DND-41 (cell line): ENCODE measurements around the gene UGT2A3.

Experiments used
- ATAC-seq: fragments of 200-7000 bp; cut with Tn5 transposase; 3 replicates; pipeline ENCODE4 v1.9.1; 2021; ENCODE audit warnings: low read depth; ENCODE audit not compliant: insufficient read depth
- DNase-seq: peaks from one replicate; pipeline ENCODE4 v3.0.0-alpha.2; 2020
- H2AFZ ChIP-seq: 2 replicates; pipeline ENCODE4 v1.6.0; 2012; ENCODE audit warnings: low read depth, low read length
- H3K27ac ChIP-seq: 2 replicates; pipeline ENCODE4 v1.5.1; 2012; ENCODE audit warnings: low read length, inconsistent platforms
- H3K27me3 ChIP-seq: fragments of 200-600 bp; sonication (generic); 2 replicates; pipeline ENCODE4 v1.6.0; 2012; ENCODE audit warnings: low read length, mild to moderate bottlenecking, inconsistent platforms; ENCODE audit not compliant: insufficient read depth, poor library complexity
- H3K36me3 ChIP-seq: 2 replicates; pipeline ENCODE4 v1.5.1; 2012; ENCODE audit warnings: low read length, inconsistent platforms; ENCODE audit not compliant: insufficient read depth
- H3K4me1 ChIP-seq: 2 replicates; pipeline ENCODE4 v1.5.1; 2012; ENCODE audit warnings: mild to moderate bottlenecking, low read length; ENCODE audit not compliant: insufficient read depth
- H3K4me2 ChIP-seq: 2 replicates; pipeline ENCODE4 v1.6.0; 2012; ENCODE audit warnings: mild to moderate bottlenecking, moderate library complexity, low read length, inconsistent platforms; ENCODE audit not compliant: insufficient read depth
- H3K4me3 ChIP-seq, 2 experiments: fragments of 200-600 bp in 1 of 2; shearing (Covaris generic) in 1 of 2; 2 replicates each; pipeline ENCODE4 v1.5.1; 2012 to 2016; ENCODE audit warnings: inconsistent platforms in 2 of 2, low read length in 2 of 2, mild to moderate bottlenecking in 2 of 2, low read depth in 1 of 2, moderate library complexity in 1 of 2
- H3K79me2 ChIP-seq: 2 replicates; pipeline ENCODE4 v1.6.0; 2012; ENCODE audit warnings: low read length, inconsistent platforms; ENCODE audit not compliant: insufficient read depth
- H3K9ac ChIP-seq: 2 replicates; pipeline ENCODE4 v1.6.0; 2012; ENCODE audit warnings: low read depth, mild to moderate bottlenecking, inconsistent platforms, low read length, moderate library complexity
- H3K9me3 ChIP-seq: 2 replicates; pipeline ENCODE4 v1.5.1; 2012; ENCODE audit warnings: low read length, moderate library complexity, mild to moderate bottlenecking, inconsistent platforms; ENCODE audit not compliant: insufficient read depth, severe bottlenecking
- H4K20me1 ChIP-seq: 2 replicates; pipeline ENCODE4 v1.6.0; 2012; ENCODE audit warnings: low read length; ENCODE audit not compliant: insufficient read depth
- EZH2 ChIP-seq: IDR thresholded peaks from 3 replicates; pipeline ENCODE4 v1.6.1; 2012; ENCODE audit warnings: borderline replicate concordance, low read depth, mild to moderate bottlenecking, moderate library complexity, low read length, inconsistent platforms; ENCODE audit not compliant: severe bottlenecking
- TF ChIP-seq, protein P1 (sequence below): IDR thresholded peaks from 2 replicates; pipeline ENCODE4 v1.5.1; 2012; ENCODE audit warnings: borderline replicate concordance, low read length, moderate library complexity, mild to moderate bottlenecking; ENCODE audit not compliant: poor library complexity, severe bottlenecking; ENCODE audit errors: extremely low read depth

UGT2A3 gene

DNA sequence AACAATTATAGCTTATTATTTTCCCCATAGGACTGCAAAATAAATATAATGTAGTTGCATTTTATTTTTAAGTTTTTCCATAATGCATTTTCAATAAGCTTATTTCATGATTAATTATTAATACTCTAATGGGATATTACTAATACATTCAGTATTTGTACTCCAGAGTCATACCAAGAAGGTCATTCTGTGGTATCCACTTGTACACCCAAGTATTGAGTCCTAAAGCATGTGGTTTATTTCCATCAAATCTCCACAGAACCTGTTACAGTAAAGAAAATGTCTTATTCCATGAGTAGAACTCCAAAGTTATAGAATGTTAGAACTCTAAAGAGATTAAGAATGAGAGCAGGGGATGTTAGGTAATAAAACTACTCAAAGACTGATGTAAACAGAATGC is 30.6 kb downstream of the UGT2A3 start:
- DNase-seq: no peak
- ATAC-seq: no peak
- no peak overlapping the region for H3K27ac ChIP-seq
- no peaks in the 10 kb centered on the region for H3K4me1 ChIP-seq
- no peaks in the 10 kb centered on the region for H3K9me3 ChIP-seq
- no peaks in the 10 kb centered on the region for H3K27me3 ChIP-seq
- H3K4me2 ChIP-seq: no peak overlapping the region
- no peak overlapping the region for H3K9ac ChIP-seq
- no peak for TF ChIP-seq EZH2
- TF ChIP-seq, protein P1, sequence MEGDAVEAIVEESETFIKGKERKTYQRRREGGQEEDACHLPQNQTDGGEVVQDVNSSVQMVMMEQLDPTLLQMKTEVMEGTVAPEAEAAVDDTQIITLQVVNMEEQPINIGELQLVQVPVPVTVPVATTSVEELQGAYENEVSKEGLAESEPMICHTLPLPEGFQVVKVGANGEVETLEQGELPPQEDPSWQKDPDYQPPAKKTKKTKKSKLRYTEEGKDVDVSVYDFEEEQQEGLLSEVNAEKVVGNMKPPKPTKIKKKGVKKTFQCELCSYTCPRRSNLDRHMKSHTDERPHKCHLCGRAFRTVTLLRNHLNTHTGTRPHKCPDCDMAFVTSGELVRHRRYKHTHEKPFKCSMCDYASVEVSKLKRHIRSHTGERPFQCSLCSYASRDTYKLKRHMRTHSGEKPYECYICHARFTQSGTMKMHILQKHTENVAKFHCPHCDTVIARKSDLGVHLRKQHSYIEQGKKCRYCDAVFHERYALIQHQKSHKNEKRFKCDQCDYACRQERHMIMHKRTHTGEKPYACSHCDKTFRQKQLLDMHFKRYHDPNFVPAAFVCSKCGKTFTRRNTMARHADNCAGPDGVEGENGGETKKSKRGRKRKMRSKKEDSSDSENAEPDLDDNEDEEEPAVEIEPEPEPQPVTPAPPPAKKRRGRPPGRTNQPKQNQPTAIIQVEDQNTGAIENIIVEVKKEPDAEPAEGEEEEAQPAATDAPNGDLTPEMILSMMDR: no peak
- H2AFZ ChIP-seq: no peak overlapping the region
- no peaks in the 10 kb centered on the region for H3K36me3 ChIP-seq
- H3K4me3 ChIP-seq: no peak overlapping the region
- no peaks in the 10 kb centered on the region for H4K20me1 ChIP-seq
- no peaks in the 10 kb centered on the region for H3K79me2 ChIP-seq

DNA sequence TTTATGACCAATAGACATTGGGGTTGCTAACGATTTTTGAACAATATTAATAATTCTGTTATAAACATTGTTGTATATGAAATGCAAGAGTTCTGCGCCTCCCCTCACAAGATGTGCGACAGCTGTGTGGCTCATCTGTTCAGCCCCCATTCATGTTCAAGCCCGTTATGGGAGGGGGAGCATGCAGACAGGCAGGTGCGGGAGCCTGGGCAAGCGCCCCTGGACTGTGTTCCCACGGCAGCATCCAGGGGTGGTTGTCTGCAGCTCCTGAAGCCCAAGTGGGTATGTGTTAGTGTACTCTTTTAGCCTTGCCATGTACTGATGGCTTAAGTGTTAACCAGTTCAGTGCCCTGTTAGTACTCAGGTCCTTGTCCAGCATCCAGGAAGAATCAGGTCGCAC is 34.6 kb downstream of the UGT2A3 start:
- no peaks in the 10 kb centered on the region for H3K36me3 ChIP-seq
- no peak overlapping the region for H3K4me2 ChIP-seq
- no peaks in the 10 kb centered on the region for H3K4me1 ChIP-seq
- no peaks in the 10 kb centered on the region for H4K20me1 ChIP-seq
- H3K9ac ChIP-seq: no peak overlapping the region
- no peaks in the 10 kb centered on the region for H3K9me3 ChIP-seq
- no peaks in the 10 kb centered on the region for H3K27me3 ChIP-seq
- TF ChIP-seq, protein P1: no peak
- no peak for TF ChIP-seq EZH2
- DNase-seq (no peak), ATAC-seq (no peak)
- H2AFZ ChIP-seq: no peak overlapping the region
- no peak overlapping the region for H3K27ac ChIP-seq
- no peak overlapping the region for H3K4me3 ChIP-seq
- H3K79me2 ChIP-seq: no peaks in the 10 kb centered on the region

DNA sequence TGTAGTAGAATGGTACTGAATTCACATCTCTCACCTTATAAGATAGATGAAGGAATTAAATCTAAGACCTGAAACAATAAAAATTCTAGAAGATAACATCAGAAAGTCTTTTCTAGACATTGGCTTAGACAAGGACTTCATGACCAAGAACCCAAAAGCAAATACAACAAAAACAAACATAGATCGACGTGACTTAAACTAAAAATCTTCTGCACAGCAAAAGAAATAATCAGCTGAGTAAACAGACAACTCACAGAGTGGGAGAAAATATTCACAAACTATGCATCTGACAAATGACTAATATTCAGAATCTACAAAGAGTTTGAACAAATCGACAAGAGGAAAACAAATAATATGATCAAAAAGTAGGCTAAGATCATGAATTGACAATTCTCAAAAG is 38.8 kb downstream of the UGT2A3 start:
- H3K79me2 ChIP-seq: no peaks in the 10 kb centered on the region
- DNase-seq: no peak
- H3K4me1 ChIP-seq: no peaks in the 10 kb centered on the region
- no peak overlapping the region for H3K4me3 ChIP-seq
- H3K9ac ChIP-seq: no peak overlapping the region
- no peak overlapping the region for H3K27ac ChIP-seq
- H4K20me1 ChIP-seq: no peaks in the 10 kb centered on the region
- no peaks in the 10 kb centered on the region for H3K36me3 ChIP-seq
- no peak overlapping the region for H2AFZ ChIP-seq
- TF ChIP-seq EZH2: no peak
- TF ChIP-seq, protein P1: no peak
- ATAC-seq: no peak
- H3K9me3 ChIP-seq: no peaks in the 10 kb centered on the region
- H3K27me3 ChIP-seq: no peaks in the 10 kb centered on the region
- H3K4me2 ChIP-seq: no peak overlapping the region

DNA sequence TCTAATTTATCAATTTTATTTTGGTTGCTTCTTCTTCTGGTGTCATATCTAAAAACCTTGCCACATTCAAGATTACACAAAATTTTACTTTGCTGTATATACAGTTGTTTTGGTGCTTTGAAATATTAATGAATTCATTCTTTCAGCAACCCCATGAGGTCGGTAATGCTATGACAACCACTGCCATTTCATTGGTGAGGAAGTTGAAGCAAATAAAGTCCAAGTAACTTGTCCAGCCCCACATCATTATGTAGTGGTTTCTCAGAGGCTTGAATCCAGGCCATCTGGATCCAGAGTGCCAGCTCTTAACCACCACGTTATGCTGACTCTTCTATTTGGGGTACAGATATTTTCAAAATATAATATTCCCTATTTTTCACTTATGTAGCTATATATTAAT is 42.2 kb downstream of the UGT2A3 start:
- no peaks in the 10 kb centered on the region for H4K20me1 ChIP-seq
- no peak for ATAC-seq
- no peak overlapping the region for H2AFZ ChIP-seq
- DNase-seq: no peak
- no peaks in the 10 kb centered on the region for H3K27me3 ChIP-seq
- H3K36me3 ChIP-seq: no peaks in the 10 kb centered on the region
- no peaks in the 10 kb centered on the region for H3K4me1 ChIP-seq
- H3K27ac ChIP-seq: no peak overlapping the region
- no peak overlapping the region for H3K4me3 ChIP-seq
- no peak overlapping the region for H3K4me2 ChIP-seq
- no peaks in the 10 kb centered on the region for H3K9me3 ChIP-seq
- H3K79me2 ChIP-seq: no peaks in the 10 kb centered on the region
- H3K9ac ChIP-seq: no peak overlapping the region
- TF ChIP-seq, protein P1: no peak
- no peak for TF ChIP-seq EZH2
